OCI-LY3 (cell line): Measurements from ENCODE around the gene SVBP.

ENCODE experiments used
- H2AFZ ChIP-seq: fragments of 200-600, 300-600 bp; shearing (Covaris generic); 2 replicates; pipeline ENCODE4 v1.6.0; 2014; ENCODE audit warnings: antibody characterized with exemption, low read depth, low read length
- H3K27ac ChIP-seq: fragments of 200-600, 300-600 bp; sonication (generic); 2 replicates; pipeline ENCODE4 v1.5.1; 2014; ENCODE audit warnings: mild to moderate bottlenecking, low read length, moderate library complexity, mixed read lengths
- H3K27me3 ChIP-seq: fragments of 200-600, 300-600 bp; sonication (generic); 2 replicates; pipeline ENCODE4 v1.6.1; 2014; ENCODE audit warnings: low read depth, low read length, mixed read lengths
- H3K36me3 ChIP-seq: fragments of 200-600, 300-600 bp; sonication (generic); replicated peaks from 2 replicates; pipeline ENCODE3; 2014; ENCODE audit warnings: low read depth, low read length, mixed read lengths
- H3K4me1 ChIP-seq: fragments of 300-600, 200-600 bp; sonication (generic); 2 replicates; pipeline ENCODE4 v1.6.1; 2014; ENCODE audit warnings: low read length, mixed read lengths
- H3K4me2 ChIP-seq: fragments of 200-600, 300-600 bp; sonication (generic); 2 replicates; pipeline ENCODE4 v1.6.1; 2014; ENCODE audit warnings: low read length, mixed read lengths
- H3K4me3 ChIP-seq: fragments of 300-600, 200-600 bp; sonication (generic); 2 replicates; pipeline ENCODE4 v1.5.1; 2014; ENCODE audit warnings: antibody characterized with exemption, mild to moderate bottlenecking, low read length, moderate library complexity
- H3K79me2 ChIP-seq: fragments of 300-600, 200-600 bp; shearing (Covaris generic); 2 replicates; pipeline ENCODE4 v1.6.1; 2014; ENCODE audit warnings: mild to moderate bottlenecking, low read length, mixed read lengths
- H3K9ac ChIP-seq: fragments of 300-600, 200-600 bp; shearing (Covaris generic); 2 replicates; pipeline ENCODE4 v1.6.0; 2014; ENCODE audit warnings: mild to moderate bottlenecking, low read length, moderate library complexity
- H3K9me3 ChIP-seq: fragments of 200-600, 300-600 bp; shearing (Covaris generic); 2 replicates; pipeline ENCODE4 v1.6.1; 2014; ENCODE audit warnings: low read length, mixed read lengths; ENCODE audit not compliant: insufficient read depth
- H4K20me1 ChIP-seq: fragments of 200-600, 300-600 bp; sonication (generic); 2 replicates; pipeline ENCODE4 v1.6.1; 2016; ENCODE audit warnings: low read length, mixed read lengths; ENCODE audit not compliant: insufficient read depth
- CTCF ChIP-seq: fragments of 200-600, 300-600 bp; sonication (generic); IDR thresholded peaks from 2 replicates; pipeline ENCODE4 v1.5.1; 2014; ENCODE audit warnings: antibody characterized with exemption, low read length, low read depth
- EZH2phosphoT487 ChIP-seq: fragments of 200-600 bp; shearing (Covaris generic); IDR thresholded peaks from 2 replicates; pipeline ENCODE4 v1.6.1; 2018; ENCODE audit warnings: antibody characterized with exemption, mixed run types, low read depth

Gene SVBP

GRCh38 chr1:42822800-42823392 is 5.7 kb upstream of the SVBP start:
- Histone ChIP-seq H3K79me2 (no peaks in the 10 kb centered on the region), H2AFZ (no peak overlapping the region), H3K4me2 (no peak overlapping the region), H3K4me3 (no peak overlapping the region), H3K9me3 (no peaks in the 10 kb centered on the region), H3K27ac (no peak overlapping the region), H4K20me1 (no peaks in the 10 kb centered on the region), H3K36me3 (no peaks in the 10 kb centered on the region), H3K9ac (no peak overlapping the region), H3K4me1 (peaks cover 2% of the 10 kb centered on the region; the same call in 1 of the 2 replicates), H3K27me3 (no peaks in the 10 kb centered on the region)
- TF ChIP-seq EZH2phosphoT487 (no peak), CTCF (no peak)

GRCh38 chr1:42821690-42822089 is 4.5 kb upstream of the SVBP start:
- no peaks in the 10 kb centered on the region for H4K20me1 ChIP-seq
- H2AFZ ChIP-seq = no peak overlapping the region
- no peaks in the 10 kb centered on the region for H3K27me3 ChIP-seq
- no peak for TF ChIP-seq CTCF
- TF ChIP-seq EZH2phosphoT487 = no peak
- H3K9me3 ChIP-seq = no peaks in the 10 kb centered on the region
- no peak overlapping the region for H3K4me3 ChIP-seq
- no peaks in the 10 kb centered on the region for H3K36me3 ChIP-seq
- H3K27ac ChIP-seq = no peak overlapping the region
- H3K9ac ChIP-seq = no peak overlapping the region
- no peaks in the 10 kb centered on the region for H3K79me2 ChIP-seq
- peaks cover 6% of the 10 kb centered on the region; the same call in 1 of the 2 replicates for H3K4me1 ChIP-seq
- H3K4me2 ChIP-seq = no peak overlapping the region

- no peak for TF ChIP-seq EZH2phosphoT487
- no peak for TF ChIP-seq CTCF
These were observed 3.6 kb upstream of the SVBP start for GRCh38 chr1:42820813-42821212.

GRCh38 chr1:42817976-42818375 is 779 bp upstream of the SVBP start:
- H3K36me3 ChIP-seq = no peaks in the 10 kb centered on the region
- H3K4me3 ChIP-seq = peak overlapping the region; percentile 88
- peaks cover 12% of the 10 kb centered on the region for H3K4me1 ChIP-seq
- H3K27ac ChIP-seq = no peak overlapping the region
- H2AFZ ChIP-seq = no peak overlapping the region
- TF ChIP-seq CTCF (no peak), EZH2phosphoT487 (no peak)
- no peaks in the 10 kb centered on the region for H3K9me3 ChIP-seq
- no peaks in the 10 kb centered on the region for H4K20me1 ChIP-seq
- H3K79me2 ChIP-seq = no peaks in the 10 kb centered on the region
- peak overlapping the region; percentile 97 for H3K4me2 ChIP-seq
- H3K27me3 ChIP-seq = no peaks in the 10 kb centered on the region
- no peak overlapping the region for H3K9ac ChIP-seq

More at GRCh38 chr1:42820813-42821212, 3.6 kb upstream of the SVBP start:
- Histone ChIP-seq H3K79me2 (no peaks in the 10 kb centered on the region), H3K9ac (no peak overlapping the region), H2AFZ (no peak overlapping the region), H4K20me1 (no peaks in the 10 kb centered on the region), H3K36me3 (no peaks in the 10 kb centered on the region), H3K27me3 (no peaks in the 10 kb centered on the region), H3K27ac (no peak overlapping the region), H3K9me3 (no peaks in the 10 kb centered on the region), H3K4me3 (no peak overlapping the region), H3K4me2 (no peak overlapping the region), H3K4me1 (peaks cover 12% of the 10 kb centered on the region)
